GM19372 (cell line): ENCODE results near the gene GMDS.

Source experiments
- ATAC-seq: cut with Tn5 transposase; IDR thresholded peaks from one replicate; pipeline ENCODE4 v1.9.1; 2021; ENCODE audit warnings: mild to moderate bottlenecking, low read depth, moderate library complexity; ENCODE audit not compliant: unreplicated experiment

GMDS gene

DNA sequence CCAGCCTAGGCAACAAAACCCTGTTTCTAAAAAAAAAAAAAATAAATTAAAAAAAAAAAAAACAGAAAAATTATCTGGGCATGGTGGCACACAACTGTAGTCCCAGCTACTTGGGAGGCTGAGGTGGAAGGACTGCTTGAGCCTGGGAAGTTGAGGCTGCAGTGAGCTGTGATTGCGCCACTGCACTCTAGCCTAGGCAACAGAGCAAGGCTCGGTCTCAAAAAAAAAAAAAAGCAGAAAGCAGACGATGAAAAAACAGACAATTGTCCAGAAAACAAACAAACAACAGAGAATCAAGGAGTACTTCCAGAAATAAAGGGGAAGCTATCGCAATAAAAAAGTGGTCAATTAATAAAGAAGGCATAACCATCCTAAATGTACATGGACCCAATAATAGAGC lies 229.4 kb downstream of the GMDS start:
- ATAC-seq, result no peak

DNA sequence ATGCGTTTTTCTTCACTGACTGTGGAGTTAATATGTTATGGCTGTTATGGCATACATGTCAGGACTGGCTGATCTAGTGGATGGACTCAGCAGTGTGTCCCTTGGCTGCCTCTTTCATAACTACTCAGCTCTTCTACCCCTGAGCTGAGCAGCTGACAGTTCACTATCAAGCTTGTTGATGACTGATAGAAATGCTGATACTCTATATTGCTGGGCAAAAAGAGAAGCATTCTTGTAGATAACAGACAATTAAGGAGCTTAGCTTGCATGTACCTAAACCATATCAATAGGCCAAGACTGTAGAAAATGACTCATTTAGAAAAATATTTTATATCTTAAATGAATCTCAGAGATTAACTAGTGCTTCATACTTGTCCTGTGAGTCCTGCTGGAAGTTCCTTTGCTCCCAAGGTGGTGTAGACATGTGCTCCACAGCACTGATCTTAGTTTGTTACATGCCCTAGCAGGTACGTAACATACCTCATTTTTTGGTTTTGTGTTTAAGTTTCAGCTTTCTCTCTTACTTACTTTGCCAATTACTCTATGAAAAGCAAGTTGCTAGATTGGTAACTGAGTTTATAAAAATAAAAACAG lies 236.9 kb downstream of the GMDS start:
- no peak for ATAC-seq

DNA sequence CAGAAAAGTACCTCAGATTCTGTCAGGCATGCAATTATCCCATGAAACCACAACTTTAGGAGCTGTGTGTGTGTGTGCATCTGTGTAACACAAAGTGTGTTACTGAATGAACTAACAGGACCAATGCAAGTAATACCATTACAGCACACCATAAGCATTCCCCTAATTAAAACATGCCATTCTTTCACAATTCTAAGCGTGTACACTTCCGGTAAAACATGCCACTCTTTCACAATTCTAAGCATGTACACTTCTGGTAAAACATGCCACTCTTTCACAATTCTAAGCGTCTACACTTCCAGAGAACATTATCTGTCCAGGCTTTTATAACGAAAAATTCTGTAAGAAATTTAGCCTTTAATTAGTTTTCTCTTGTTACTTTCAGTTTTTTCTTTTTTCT lies 238.2 kb downstream of the GMDS start:
- no peak for ATAC-seq

DNA sequence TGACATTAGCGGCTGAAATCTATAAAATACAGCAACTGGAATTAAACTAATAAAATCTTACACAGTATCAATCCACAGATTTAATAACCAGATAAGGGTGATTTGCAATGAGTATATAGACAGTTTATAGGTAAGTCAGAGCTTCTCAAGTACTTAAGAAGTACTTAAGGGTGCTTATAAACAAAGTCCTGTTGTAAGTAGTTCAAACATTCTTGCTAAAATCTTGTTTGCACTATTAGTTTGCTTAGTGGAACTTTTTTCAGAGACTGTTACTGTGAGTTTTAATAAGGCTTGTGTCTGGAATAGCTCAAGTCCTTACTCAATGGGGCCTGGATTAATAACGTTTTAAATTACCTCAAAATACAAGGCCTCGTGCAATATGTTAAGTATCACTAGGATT lies 240.5 kb downstream of the GMDS start:
- no peak for ATAC-seq

DNA sequence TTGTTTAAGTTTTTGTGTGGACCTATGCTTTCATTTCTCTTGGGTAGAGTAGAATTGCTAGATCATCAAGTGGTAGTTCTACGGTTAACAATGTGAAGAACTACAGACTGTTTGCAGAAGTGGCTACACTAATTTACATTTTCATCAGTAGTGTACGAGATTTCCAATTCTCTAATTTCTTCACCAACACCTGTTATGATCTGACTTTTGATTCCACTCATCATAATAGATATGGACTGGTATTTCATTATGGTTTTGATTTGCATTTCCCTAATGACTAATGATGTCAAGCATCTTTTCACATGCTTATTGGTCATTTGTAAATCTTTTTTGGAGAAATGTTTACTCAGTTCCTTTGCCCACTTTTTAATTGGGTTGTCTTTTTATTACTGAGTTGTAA lies 244.4 kb downstream of the GMDS start:
- ATAC-seq, result no peak

DNA sequence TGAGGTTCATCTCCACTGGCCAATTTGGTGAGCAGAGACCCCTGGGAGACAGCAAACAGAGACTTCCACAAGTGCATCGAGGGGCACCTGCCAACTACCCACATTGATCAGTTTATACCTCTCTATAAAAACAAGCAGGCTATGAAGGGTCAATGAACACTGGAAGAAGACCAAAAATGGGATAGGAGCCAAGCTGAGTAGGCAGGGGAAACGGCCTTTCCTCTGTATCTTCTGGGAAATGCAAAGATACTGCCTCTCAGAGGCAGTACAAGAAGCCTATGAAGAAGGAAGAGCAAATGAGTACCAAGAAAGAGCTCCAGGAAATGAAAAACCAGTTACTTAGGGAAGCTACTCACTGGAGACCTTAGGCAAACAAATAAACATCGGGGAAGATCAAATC lies 247.7 kb downstream of the GMDS start:
- ATAC-seq, result no peak

DNA sequence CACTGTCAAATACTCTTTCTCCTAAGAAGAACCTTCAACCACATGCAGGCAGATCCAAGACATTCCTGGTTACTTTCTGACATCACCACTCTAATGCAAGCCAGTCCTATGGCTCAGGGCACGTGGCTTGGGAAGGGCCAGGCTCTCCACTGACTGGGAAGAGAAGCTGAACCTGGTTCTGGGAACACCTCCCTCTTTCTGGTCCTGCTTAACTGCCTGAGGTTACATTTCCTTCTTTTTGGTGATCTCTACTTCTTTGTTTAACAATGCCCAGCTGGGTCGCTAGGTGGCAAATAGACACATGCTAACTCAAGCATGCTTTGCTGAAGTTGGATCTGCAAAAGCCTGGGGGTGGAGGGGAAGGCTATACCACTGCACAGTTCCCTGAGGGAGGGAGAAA lies 249.8 kb downstream of the GMDS start:
- no peak for ATAC-seq

DNA sequence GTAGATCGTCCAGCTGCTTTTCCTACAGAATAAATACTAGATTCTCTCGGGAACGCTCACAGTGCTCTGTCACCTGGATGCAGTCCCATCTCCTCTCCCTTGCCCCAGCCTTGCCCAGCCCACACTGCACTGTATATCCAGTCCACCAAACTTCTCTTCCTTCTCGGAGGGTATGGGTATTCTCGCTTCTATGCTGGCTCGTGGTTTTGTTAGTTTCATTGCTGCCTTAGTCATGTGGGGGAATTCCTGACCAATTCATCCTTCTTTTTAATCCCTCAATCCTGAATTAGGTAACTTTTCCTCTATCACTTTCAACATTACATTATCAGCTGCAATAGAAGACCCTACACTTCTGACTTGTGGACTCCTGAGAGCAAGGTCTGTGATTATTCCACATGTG lies 252.4 kb downstream of the GMDS start:
- no peak for ATAC-seq

DNA sequence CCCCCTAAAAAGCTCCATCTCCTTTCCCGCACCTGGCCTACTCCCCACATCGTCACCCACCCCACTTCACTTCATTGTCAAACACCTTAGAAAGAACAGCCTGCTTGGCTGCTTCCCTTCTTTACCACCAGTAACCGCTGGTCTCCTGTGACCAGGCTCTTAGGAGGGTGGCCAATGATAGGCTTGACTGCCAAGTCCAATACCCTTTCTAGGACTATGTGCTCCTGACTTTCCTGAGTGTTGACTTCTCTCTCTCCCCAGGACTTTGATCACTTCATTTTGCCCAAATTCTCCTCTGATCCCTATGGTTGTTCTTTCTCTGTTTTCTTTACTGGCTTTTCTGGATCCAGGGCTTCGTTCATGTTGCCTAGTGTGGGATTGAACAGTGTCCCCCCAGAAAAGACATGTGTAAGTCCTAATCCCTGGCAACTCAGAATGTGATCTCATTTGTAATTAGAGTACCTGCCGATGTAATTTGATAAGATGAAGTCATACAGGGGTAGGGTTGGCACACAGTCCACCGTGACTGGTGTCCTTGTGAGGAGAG lies 254.0 kb downstream of the GMDS start:
- no peak for ATAC-seq

DNA sequence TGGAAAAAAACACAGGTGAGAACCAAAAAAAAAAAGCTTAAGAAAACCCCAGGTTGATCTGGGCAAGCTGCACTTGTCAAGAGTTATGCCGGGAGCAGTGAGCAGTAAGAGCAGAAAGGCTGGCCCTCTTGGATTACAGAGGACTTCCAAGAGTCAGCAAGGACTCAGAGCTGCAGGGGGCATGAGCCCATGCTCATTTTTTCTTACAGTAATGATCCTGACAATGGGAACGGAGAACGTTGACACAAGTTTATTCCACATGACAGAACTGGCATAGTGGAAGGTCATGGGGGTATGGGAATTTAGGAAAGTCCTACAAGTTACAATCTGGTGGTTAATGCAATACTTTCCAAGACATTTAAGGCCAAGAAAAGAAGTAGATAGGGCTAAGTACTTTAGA lies 256.6 kb downstream of the GMDS start:
- ATAC-seq, result no peak

DNA sequence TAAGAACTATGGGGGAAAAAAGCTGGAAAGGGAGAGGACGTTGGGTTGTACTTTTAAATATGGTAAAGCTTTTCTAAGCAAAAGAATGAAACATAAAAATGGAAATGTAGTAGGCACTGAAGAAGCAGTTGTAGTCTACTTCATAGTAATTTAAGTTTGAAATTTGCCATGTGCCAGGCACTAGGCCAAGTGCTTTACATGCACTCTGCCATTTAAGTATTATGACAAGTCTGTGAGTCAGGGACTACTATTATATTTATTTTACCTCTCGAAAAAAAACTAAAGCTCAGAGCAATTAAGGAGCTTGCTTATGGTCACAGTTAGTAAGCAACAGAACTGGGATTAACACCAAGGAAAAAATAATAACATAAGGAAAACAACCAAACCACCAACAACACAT lies 257.8 kb downstream of the GMDS start:
- ATAC-seq, result no peak

DNA sequence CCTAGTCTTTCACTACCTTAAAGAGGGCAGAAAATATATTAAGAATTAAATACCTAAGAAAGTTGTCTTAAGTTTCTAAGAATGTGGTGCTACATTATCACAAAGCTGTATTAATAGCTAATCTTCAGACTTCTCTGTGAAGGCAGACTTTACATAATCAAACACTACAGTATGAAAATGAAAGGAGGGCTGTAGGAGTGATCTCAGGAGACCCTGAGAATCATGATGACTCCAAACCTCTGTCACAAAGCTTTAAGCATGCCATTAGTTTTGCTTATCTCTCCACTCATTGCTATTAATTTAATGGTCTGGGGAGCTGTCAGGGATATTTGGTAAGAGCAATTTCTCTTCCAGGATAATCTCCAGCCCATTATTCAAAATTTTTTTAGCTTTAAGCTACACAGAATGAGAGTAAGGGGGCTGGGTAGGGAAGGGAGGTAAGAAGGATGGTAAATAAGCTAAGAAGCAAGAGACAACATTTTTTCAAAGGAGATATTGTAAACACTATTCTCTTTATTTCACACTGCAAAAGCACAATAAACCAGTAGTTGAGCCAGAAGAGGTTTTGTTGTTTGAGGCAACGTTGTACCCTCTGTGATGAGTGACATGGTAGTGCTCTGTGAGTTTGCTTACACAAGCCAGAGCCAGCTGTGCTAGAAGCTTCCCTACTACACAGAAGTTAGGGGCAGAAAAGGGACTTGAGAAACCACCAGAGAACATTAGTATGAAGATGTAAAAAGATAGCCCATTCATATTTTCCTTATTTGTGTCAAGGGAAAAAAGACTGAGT lies 258.8 kb downstream of the GMDS start:
- no peak for ATAC-seq

DNA sequence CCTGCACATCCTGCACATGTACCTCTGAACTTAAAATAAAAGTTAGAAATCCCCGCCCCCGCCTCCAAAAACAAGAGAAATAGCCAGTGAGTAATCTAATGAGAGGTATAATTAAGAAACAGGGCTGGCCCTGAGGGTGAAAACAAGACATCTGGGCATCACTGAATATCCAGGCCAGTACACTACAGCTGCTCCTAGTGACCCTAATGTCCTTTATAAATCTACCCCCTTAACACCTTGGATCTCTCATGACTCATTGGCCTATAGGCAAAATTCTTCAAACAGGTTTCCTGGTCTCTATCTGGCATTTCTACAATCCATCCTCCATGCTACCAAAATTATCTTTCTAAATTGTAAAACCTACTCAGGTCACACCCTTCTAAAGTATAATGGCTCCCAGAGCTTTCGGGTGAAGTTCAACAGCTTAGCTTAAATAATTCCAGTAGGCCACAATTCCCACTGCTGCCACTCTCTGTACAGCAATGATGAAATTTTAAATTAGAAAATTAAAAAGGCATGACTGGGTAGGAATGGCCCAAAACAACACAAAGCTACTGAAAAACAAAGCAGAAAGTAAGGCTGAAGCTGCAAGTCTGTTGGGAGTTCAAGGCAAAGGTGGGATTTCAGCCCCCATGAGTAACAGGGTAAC lies 260.9 kb downstream of the GMDS start:
- no peak for ATAC-seq

DNA sequence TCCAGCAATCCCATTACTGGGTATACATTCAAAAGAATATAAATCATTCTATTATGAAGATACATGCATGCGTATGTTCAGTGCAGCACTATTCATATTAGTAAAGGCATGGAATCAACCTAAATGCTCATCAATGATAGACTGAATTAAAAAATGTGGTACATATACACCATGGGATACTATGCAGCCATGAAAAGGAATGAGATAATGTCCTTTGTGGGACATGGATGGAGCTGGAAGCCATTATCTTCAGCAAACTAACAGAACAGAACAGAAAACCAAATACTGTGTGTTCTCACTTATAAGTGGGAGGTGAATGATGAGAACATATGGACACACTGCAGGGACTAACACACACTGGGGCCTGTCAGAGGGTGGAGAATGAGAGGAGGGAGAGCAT lies 261.6 kb downstream of the GMDS start:
- ATAC-seq, result no peak

DNA sequence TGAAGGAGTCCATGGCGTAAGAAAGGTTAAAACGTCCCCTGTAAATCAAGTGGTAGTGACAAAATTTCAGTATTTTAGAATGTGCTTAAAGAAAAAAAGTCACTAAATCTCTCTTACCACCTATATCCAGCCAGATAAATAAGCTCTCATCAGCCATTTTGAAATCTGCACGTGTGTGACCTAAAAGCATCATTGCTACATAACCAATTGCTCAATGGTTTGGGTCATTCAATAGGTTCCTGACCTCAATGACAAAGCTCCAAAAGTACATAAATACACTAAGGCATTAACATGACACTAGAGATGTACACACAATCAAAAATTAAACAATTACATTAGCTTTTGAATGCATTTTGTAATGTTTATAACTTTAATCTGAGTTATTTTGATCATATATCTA lies 272.4 kb downstream of the GMDS start:
- ATAC-seq, result no peak

DNA sequence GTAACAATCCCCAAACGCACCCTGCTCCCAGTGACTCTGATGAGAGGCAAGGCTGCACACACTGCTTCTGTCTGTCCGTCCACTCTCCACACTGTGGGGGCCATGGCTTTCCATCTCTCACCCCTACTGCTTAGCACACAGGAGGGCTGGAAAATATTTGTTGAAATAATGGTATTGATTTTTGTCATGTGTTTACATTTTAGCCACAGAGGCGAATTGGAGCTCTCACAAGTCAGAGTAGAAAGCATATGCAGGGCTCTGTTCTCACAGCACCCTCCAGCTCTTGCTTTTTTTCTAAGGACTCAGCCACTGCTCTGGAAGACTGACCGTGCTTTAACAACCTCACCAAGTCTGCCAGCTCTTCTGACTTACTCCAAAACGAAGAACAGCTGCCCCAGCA lies 273.8 kb downstream of the GMDS start:
- ATAC-seq, result no peak

DNA sequence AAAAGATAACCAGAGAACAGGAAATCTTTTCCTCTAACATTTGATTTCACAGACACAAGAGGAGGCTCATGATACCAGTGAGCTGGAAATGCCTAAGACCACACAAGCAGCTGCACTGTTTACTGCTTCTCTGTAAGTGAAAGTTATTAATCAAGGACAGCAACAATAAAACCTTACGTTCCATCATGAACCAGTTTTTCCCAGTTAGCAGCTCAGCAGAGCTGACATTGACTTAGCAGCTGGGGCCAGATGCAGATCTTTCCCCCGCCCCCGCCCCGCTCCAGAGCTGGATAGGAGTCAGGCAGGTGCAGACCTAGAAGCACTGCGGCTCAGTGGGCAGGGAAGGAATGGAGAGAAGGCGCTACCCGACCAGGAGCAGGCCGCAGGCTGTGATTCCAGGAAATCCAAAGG lies 275.2 kb downstream of the GMDS start:
- ATAC-seq, result no peak

DNA sequence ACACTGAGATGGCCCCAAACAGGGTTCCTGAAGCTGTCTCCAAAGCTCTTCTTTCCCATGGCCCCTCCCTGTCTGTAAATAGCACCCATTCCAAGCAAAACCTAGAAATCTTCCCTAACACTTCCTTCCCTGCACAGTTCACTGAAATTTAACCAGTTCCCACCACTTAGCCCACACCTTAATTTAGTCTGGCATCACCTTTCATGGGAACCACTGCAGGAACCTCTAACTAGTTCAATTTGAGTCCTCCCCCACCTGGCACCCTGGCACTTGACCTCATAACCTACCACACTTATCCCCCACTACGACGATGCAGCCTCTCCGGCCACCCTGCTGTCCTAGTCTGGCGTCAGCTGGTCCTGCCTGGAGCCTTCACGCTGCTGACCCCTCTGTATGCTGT lies 278.7 kb downstream of the GMDS start:
- ATAC-seq, result no peak

DNA sequence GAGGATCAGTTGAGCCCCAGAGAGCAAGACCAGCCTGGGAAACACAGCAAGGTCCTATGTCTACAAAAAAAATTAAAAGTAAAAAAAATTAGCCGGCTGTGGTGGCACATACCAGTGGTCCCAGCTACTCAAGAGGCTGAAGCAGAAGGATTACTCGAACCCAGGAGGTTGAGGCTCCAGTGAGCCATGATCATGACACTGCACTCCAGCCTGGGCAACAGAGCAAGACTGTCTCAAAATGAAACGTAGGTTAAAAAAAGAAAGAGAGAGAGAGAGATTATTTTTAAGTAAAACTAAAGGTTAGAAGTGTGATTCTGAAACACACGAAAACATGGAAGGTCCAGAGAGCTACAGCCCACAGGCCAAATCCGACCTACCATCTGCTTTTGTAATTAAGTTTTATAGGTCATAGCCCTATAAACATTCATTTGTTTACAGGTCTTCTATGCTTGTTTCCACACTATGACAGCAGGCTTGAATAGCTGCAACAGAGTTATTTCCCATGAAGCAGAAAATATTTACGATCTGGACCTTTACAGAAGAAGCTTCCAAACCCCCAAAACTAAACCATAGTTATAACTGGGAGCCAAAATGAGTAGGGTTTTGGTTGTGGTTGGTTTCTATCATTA lies 279.7 kb downstream of the GMDS start:
- no peak for ATAC-seq

DNA sequence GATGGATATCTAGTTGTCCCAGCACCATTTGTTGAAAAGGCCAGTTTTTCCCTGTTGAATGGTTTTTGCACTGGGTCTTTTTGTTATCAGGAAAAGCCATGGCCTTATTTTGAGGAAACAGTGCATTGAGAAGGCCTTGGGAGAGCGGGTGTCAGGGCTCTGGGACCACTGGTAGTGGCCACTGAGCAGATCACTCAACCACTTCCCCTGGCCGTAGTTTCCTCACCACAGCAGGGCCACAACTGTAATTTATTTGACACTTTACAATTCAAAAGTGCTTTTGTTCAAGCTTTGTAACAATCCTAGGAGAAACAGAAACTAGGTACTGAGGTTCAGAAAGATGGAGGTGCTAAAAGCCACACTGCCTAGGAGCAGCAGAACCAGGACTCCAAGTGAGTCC lies 281.8 kb downstream of the GMDS start:
- no peak for ATAC-seq

DNA sequence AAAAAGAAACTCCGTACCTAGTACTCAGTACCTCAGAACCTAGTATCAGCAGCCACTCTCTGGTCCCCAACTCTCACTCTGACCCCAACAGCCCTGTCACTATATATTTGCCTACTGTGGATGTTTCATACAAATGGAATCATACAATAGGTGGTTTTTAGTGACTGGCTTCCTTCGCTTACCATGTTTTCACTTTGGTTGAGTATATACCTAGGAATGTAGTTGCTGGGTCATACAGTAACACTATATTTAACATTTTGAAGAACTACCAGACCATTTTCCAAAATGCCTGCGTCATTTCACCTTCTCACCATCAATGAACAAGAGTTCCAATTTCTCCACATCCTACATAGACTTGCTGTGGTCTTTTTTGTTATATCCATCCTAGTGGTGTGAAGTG lies 283.2 kb downstream of the GMDS start:
- ATAC-seq, result no peak
